Choroid plexus epithelial cell (primary cell): ENCODE data around the gene GAB4.

Source experiments
- DNase-seq: peaks from one replicate; pipeline ENCODE4 v3.0.0-alpha.2; 2010; ENCODE audit warnings: low read depth
- H3K4me3 ChIP-seq: 2 replicates; pipeline ENCODE4 v1.5.1; 2011; ENCODE audit warnings: low read depth, mild to moderate bottlenecking, control low read depth, low read length, moderate library complexity
- CTCF ChIP-seq: conservative IDR thresholded peaks from 2 replicates; pipeline ENCODE4 v1.5.1; 2011; ENCODE audit warnings: low read depth, mild to moderate bottlenecking, control low read depth, inconsistent platforms, low read length, moderate library complexity

GAB4 gene

DNA sequence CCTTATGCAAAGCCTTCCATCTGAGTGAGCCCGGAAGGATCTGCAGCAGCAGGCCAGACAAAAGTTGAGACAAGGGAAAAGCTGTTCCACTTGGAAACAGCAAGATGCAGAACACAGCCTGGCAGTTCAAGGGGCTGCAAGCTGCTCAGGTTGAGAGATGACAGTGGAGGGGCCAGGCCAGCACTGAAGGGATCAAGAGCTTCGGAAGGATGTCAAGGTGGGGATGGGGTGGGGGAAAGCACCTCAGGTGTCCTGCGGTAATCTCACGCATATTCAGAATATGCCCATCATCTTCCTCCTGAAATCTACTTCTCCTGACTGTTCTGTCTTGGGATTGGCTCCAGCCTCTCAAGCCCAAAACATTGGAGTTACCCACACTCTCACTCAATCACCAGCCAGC, 35.7 kb downstream of the GAB4 start:
- TF ChIP-seq CTCF, result no peak
- no peak for DNase-seq
- H3K4me3 ChIP-seq, result no peak overlapping the region

DNA sequence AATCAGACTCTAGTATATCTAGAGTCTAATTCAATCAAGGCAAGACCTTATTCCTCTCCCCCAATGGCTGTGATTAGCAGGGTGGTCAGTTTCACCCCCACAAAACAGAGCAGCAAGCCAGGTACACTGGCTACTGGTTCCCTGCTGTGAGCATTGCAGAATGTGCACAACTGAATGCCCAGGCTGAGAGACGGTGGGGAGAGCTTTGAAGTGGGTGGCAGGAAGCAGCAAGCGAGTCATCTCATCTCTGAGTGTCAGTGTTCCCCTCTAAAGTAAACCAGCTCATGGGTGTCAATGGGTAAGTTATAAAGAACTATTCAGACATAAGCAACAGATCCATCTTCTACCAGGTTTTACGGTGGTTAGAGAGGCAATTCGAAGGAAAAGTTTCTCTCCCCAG, 37.6 kb downstream of the GAB4 start:
- DNase-seq, result no peak
- H3K4me3 ChIP-seq, result no peak overlapping the region
- no peak for TF ChIP-seq CTCF

- no peak for TF ChIP-seq CTCF
- no peak overlapping the region for H3K4me3 ChIP-seq
- no peak for DNase-seq
These were observed 38.3 kb downstream of the GAB4 start for GRCh38 chr22:16969508-16970327.

DNA sequence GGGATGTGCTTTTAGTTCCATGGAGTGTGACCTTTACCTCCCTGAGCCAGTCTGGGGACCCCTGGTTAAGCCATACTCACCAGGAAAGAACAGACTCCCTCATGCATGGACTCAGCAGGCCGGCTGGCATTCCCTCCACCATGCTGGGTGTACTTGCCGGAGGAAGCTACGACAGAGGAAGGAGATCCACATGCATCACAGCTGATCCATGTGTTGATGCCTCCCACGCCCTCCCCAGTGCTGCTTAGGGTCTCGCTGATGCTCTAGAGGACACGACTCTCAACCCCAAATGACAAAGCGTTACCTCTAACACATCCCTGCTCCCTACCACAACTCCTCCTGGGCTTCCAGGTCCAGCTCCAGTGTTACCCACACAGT, 39.8 kb downstream of the GAB4 start:
- TF ChIP-seq CTCF, result no peak
- no peak overlapping the region for H3K4me3 ChIP-seq
- DNase-seq, result no peak

- DNase-seq, result no peak
- TF ChIP-seq CTCF, result no peak
- H3K4me3 ChIP-seq, result no peak overlapping the region
These were observed 40.4 kb downstream of the GAB4 start for GRCh38 chr22:16967453-16968217.

DNA sequence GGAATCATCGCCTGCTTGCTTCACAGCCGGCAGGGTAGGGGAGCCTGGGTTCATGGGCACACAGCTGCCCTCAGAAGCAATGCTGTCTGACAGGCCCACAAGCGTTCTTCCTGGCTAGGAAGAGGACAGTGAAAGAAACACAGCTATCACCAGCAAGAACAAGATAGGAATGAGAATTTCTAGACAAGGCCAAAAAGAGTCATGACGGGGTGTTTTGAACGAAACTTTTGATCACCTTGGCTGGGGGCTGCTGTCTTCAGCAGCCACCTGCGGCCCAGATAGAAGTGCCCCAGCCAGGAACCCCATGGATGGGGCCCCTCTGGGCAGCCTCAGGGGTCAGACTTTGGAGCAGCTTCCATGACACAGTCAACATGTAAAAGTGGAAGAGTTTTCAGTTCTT, 41.8 kb downstream of the GAB4 start:
- DNase-seq, result no peak
- no peak for TF ChIP-seq CTCF
- H3K4me3 ChIP-seq, result no peak overlapping the region
